AG04449 (cell line): ENCODE measurements around the gene RPS2.

Experiments used
- CTCF ChIA-PET: fragments of 350-600 bp; formaldehyde crosslinking; extraction: SDS; loops from one replicate; lab custom pipeline; 2021; ENCODE audit warnings: antibody characterized with exemption; lab: Yijun Ruan, JAX
- POLR2A ChIA-PET: fragments of 400-600, 350-600 bp; formaldehyde crosslinking; extraction: SDS; loops from one replicate; lab custom pipeline; 2020; ENCODE audit warnings: antibody characterized with exemption, inconsistent platforms; lab: Yijun Ruan, JAX
- DNase-seq: peaks from one replicate; pipeline ENCODE4 v3.0.0-alpha.2; 2010; ENCODE audit warnings: low read depth, low spot score
- H3K4me3 ChIP-seq: 2 replicates; pipeline ENCODE4 v1.5.1; 2011; ENCODE audit warnings: low read depth, mild to moderate bottlenecking, control low read depth, low read length
- TF ChIP-seq, protein P1 (sequence below): IDR thresholded peaks from one replicate; pipeline ENCODE4 v1.5.1; 2011; ENCODE audit warnings: mild to moderate bottlenecking, moderate library complexity, low read length, control low read depth, inconsistent platforms; ENCODE audit not compliant: insufficient read depth; ENCODE audit errors: missing control alignments

The RPS2 gene

DNA sequence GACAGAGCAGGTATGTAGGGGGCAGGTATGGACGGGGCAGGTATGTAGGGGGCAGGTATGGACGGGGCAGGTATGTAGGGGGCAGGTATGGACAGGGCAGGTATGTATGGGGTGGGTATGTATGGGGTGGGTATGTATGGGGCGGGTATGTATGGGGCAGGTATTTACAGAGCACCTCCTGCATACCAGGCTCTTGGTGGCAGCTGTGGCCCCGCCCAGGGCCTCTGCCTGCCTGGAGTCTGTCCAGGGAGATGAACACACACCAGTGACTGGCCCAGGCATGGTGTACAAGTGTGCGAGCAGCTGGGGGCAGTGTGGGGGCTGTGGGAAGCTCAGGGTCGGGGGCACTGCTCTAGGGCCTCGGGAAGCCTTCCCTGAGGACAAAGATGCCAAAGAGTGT is 14.6 kb downstream of the RPS2 start:
- TF ChIP-seq, protein P1, sequence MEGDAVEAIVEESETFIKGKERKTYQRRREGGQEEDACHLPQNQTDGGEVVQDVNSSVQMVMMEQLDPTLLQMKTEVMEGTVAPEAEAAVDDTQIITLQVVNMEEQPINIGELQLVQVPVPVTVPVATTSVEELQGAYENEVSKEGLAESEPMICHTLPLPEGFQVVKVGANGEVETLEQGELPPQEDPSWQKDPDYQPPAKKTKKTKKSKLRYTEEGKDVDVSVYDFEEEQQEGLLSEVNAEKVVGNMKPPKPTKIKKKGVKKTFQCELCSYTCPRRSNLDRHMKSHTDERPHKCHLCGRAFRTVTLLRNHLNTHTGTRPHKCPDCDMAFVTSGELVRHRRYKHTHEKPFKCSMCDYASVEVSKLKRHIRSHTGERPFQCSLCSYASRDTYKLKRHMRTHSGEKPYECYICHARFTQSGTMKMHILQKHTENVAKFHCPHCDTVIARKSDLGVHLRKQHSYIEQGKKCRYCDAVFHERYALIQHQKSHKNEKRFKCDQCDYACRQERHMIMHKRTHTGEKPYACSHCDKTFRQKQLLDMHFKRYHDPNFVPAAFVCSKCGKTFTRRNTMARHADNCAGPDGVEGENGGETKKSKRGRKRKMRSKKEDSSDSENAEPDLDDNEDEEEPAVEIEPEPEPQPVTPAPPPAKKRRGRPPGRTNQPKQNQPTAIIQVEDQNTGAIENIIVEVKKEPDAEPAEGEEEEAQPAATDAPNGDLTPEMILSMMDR = no peak
- H3K4me3 ChIP-seq = no peak overlapping the region
- POLR2A ChIA-PET = interaction anchor here (1.3 kb wide), 1 partner anchor 205 kb away, joined by 4 read pairs; the partner anchor contains the start of gene TRAF7
- CTCF ChIA-PET = interaction anchor here (1.6 kb wide), 1 partner anchor 21 kb away, joined by 5 read pairs; no protein-coding TSS in a partner anchor
- no peak for DNase-seq

DNA sequence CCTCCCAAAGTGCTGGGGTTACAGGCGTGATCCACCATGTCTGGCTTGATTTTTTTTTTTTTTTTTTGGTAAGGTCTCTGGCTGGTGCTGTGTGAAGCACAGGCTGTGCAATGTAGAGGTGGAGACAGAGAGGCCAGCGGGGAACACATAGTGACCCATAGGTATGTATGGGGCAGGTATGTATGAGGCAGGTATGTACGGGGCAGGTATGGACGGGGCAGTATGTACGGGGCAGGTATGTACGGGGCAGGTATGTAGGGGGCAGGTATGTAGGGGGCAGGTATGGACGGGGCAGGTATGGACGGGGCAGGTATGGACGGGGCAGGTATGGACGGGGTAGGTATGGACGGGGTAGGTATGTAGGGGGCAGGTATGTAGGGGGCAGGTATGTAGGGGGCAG is 15.1 kb downstream of the RPS2 start:
- no peak for DNase-seq
- CTCF ChIA-PET = interaction anchor here (1.6 kb wide), 1 partner anchor 21 kb away, joined by 5 read pairs; no protein-coding TSS in a partner anchor
- POLR2A ChIA-PET = no interaction called here
- no peak overlapping the region for H3K4me3 ChIP-seq
- TF ChIP-seq, protein P1 = no peak

DNA sequence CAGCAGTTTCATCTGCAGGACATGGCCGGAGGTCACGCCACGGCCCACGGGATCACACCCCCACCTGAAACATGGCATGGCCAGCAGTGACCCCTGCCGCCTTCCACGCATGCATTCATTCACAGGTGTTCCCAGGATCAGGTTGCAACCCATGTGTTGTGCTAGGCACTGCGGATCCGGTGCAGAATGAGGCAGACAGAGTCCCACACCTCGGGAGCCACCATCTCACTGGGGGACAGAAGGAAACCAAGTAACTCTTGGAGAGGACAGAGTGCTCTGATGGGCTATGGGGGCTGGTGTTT is 17.3 kb downstream of the RPS2 start:
- no peak overlapping the region for H3K4me3 ChIP-seq

DNA sequence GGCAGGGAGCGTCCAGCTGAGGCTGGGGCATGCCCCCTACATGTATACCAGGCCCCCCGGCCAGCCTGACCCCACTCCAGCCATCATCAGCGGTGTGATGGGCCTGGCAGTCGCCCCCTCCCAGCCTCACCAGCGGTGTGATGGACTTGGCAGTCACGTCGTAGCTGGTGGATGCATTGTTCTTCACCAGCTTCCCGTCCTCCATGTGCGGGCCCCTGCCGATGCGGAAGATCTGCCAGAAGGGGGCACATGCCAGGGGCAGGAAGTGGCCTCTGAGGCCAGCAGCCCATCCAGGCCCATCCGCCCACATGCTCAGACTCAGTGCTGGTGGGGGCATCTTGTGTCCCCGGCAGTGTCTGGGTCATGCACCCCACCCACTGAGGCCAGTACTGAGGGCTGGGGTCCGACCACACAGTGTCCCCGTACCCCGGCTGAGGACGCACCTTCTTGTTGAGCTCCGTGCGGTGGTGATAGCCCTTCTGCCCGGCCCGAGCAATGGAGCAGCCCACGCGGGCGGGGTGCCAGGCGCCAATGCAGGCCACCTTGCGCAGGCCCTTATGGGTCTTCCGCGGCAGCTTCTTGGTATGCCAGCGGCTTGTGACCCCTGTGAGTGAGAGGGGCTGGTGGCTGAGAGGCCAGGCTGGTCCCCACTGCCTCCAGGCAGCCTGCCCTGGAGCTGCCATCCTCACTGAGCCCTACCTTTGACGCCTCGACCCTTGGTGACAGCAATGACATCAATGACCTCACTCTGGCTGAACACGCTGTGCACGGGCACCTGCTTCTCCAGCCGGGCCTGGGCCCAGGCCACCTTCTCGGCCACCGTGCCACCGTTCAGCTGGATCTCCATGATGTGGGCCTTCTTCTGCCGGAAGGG is 17.9 kb downstream of the RPS2 start:
- POLR2A ChIA-PET = interaction anchor here (4.7 kb wide), 1 partner anchor 18 kb away, joined by 45 read pairs; the partner anchor contains the start of gene RPS2
- DNase-seq = no peak
- TF ChIP-seq, protein P1 = no peak
- no peak overlapping the region for H3K4me3 ChIP-seq
- CTCF ChIA-PET = interaction anchor here (1.4 to 2.3 kb wide), 2 partner anchors 17 to 18 kb away, joined by 3 to 14 read pairs; partner anchors contain the start of gene RPS2

More for the DNA sequence above, 17.3 kb downstream of the RPS2 start:
- CTCF ChIA-PET = no interaction called here
- TF ChIP-seq, protein P1 = no peak
- POLR2A ChIA-PET = interaction anchor here (4.7 kb wide), 1 partner anchor 17 kb away, joined by 45 read pairs; the partner anchor contains the start of gene RPS2
- no peak for DNase-seq

DNA sequence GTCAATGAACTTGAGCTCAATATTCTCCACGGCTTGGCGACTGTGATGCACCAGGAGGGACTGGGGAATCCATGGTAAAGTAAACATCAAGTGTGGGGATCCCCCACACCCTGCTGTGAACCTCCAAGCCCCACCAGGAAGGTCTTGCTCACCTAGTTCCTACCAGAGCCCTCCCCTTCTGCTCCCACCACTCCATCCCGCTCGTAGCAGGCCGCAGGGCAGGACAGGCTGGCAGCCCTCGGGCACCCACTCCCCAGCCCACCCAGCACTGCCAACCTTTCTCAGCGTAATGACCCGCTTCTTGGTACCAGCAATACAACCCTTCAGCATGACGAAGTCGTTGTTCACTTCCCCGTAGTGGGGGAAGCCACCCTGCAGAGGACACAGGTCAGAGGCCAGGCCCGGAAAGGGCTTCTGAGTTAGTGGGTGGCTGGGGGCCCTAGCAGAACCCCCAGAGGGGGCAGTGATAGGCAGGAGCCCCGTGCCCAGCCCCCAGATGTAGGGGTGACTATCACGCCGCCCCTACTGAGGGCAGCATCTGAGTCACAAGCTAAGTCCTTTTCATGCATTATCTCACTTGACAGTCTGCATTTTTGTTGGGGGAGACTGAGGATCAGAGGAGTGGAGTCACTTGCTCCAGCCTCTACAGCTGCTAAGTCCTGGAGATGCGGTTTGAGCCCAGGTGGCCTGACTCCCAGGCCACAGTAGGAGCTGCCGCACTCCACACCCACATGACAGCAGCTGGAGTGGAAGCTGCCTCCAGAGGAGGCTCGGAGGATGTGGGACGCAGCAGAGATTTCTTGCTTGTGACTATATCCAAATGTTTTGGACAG is 18.9 kb downstream of the RPS2 start:
- ChIA-PET CTCF (interaction anchor here (1.4 to 2.3 kb wide), 2 partner anchors 17 to 19 kb away, joined by 3 to 14 read pairs; partner anchors contain the start of gene RPS2), POLR2A (interaction anchor here (4.7 kb wide), 1 partner anchor 19 kb away, joined by 45 read pairs; the partner anchor contains the start of gene RPS2)
- TF ChIP-seq, protein P1 = no peak
- no peak for DNase-seq
- H3K4me3 ChIP-seq = no peak overlapping the region
